Astrocyte (in vitro differentiated cells and primary cell): ENCODE data around the gene SLC6A7. TPM values are rescaled to one million over a fixed set of nuclear protein-coding genes. Genes with fewer than 3 reads are reported as not detected.

Source experiments
- DNase-seq: peaks from one replicate; pipeline ENCODE4 v3.0.0-alpha.2; 2010; ENCODE audit warnings: low read depth
- FAIRE-seq: peaks from 2 replicates; lab custom pipeline; 2011; peaks lifted over from hg19 to GRCh38; lab: Jason Lieb, UNC
- H2AFZ ChIP-seq: 2 replicates; pipeline ENCODE4 v1.6.0; 2012; ENCODE audit warnings: low read depth, low read length, inconsistent platforms
- H3K27ac ChIP-seq: 2 replicates; pipeline ENCODE4 v1.5.1; 2011; ENCODE audit warnings: low read depth, low read length, inconsistent platforms
- H3K27me3 ChIP-seq: 2 replicates; pipeline ENCODE4 v1.6.0; 2011; ENCODE audit warnings: low read length, inconsistent platforms; ENCODE audit not compliant: insufficient read depth
- H3K36me3 ChIP-seq: 2 replicates; pipeline ENCODE4 v1.5.1; 2011; ENCODE audit warnings: low read length, inconsistent platforms; ENCODE audit not compliant: insufficient read depth
- H3K4me1 ChIP-seq: 2 replicates; pipeline ENCODE4 v1.5.1; 2011; ENCODE audit warnings: low read length, inconsistent platforms; ENCODE audit not compliant: insufficient read depth
- H3K4me2 ChIP-seq: 2 replicates; pipeline ENCODE4 v1.6.0; 2012; ENCODE audit warnings: low read length, inconsistent platforms
- H3K4me3 ChIP-seq: 2 replicates; pipeline ENCODE4 v1.5.1; 2011; ENCODE audit warnings: low read depth, mild to moderate bottlenecking, low read length, inconsistent platforms; ENCODE audit not compliant: insufficient read depth
- H3K79me2 ChIP-seq: 2 replicates; pipeline ENCODE4 v1.6.0; 2012; ENCODE audit warnings: mild to moderate bottlenecking, low read length, inconsistent platforms; ENCODE audit not compliant: insufficient read depth
- H3K9ac ChIP-seq: 2 replicates; pipeline ENCODE4 v1.6.0; 2012; ENCODE audit warnings: mild to moderate bottlenecking, low read length, inconsistent platforms
- H3K9me3 ChIP-seq: 2 replicates; pipeline ENCODE4 v1.5.1; 2012; ENCODE audit warnings: low read depth, mild to moderate bottlenecking, low read length, inconsistent platforms; ENCODE audit not compliant: insufficient read depth
- H4K20me1 ChIP-seq: 2 replicates; pipeline ENCODE4 v1.6.0; 2012; ENCODE audit warnings: low read length, inconsistent platforms; ENCODE audit not compliant: insufficient read depth
- H3K27ac Mint-ChIP-seq: one replicate; pipeline ENCODE4 v1.8.0; 2021; ENCODE audit warnings: mild to moderate bottlenecking, mixed read lengths; ENCODE audit not compliant: unreplicated experiment
- H3K27me3 Mint-ChIP-seq: one replicate; pipeline ENCODE4 v1.8.0; 2021; ENCODE audit warnings: low read depth, mixed read lengths; ENCODE audit not compliant: unreplicated experiment
- H3K36me3 Mint-ChIP-seq: one replicate; pipeline ENCODE4 v1.8.0; 2021; ENCODE audit warnings: low read depth, mixed read lengths; ENCODE audit not compliant: unreplicated experiment
- H3K4me1 Mint-ChIP-seq: one replicate; pipeline ENCODE4 v1.8.0; 2021; ENCODE audit warnings: low read depth, mixed read lengths; ENCODE audit not compliant: unreplicated experiment
- H3K4me3 Mint-ChIP-seq: one replicate; pipeline ENCODE4 v1.8.0; 2021; ENCODE audit warnings: mild to moderate bottlenecking, moderate library complexity, mixed read lengths; ENCODE audit not compliant: unreplicated experiment
- H3K9me3 Mint-ChIP-seq: one replicate; pipeline ENCODE4 v1.8.0; 2021; ENCODE audit warnings: mild to moderate bottlenecking, mixed read lengths; ENCODE audit not compliant: unreplicated experiment
- EZH2 ChIP-seq: IDR thresholded peaks from 2 replicates; pipeline ENCODE4 v1.6.1; 2012; ENCODE audit warnings: mild to moderate bottlenecking, low read length, inconsistent platforms; ENCODE audit not compliant: insufficient read depth
- total RNA-seq: library from RNA; stranded (reverse); gene quantifications from 2 replicates; pipeline ENCODE4 v1.2.1, GENCODE V29; 2021
- TF ChIP-seq, protein P1 (sequence below): IDR thresholded peaks from 2 replicates; pipeline ENCODE4 v1.5.1; 2011; ENCODE audit warnings: low read depth, mild to moderate bottlenecking, inconsistent platforms, low read length, moderate library complexity; ENCODE audit not compliant: insufficient read depth

The SLC6A7 gene
- total RNA-seq, 1 donor from 2014 or later: not detected

DNA sequence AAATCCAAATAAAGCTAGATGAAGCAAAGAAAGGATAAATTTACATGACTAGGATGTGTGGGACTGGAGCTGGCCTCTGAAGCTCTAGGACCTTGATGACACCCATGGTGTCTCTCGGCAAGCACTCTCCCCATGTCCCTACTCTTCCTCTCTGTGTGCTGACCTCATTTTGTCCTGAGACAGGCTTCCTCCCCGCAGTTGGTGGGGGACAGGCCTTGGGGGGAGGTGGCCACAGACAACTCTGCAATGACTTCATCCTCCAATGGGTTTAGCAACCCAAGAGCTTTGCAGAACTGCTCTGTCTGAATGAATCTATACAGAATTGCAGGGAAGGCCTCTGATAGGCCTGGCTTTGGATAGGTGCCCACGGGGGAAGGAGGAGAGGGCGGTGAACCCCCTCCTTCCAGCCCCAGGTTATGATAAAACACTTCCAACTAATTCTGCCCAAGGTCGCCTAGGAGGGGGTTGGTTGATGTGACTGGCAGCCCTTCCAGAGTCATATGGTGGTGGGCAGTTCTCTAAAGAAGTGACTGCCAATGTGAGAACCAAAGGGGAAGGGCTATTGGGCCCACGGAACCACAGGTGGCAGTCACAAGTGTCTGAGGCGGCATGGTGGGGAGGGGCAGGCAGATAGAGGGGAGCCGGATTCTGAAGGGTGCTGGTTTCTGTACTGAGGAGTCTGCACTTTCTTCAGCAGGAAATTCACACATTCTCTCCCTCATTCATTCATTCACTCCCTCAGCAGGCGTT is 6.0 kb downstream of the SLC6A7 start:
- no peak overlapping the region for H3K9ac ChIP-seq
- no peaks in the 10 kb centered on the region for H4K20me1 ChIP-seq
- DNase-seq (no peak), FAIRE-seq (no peak)
- H3K27me3 Mint-ChIP-seq: peaks cover 82% of the 10 kb centered on the region
- H3K4me3 ChIP-seq: no peak overlapping the region
- H2AFZ ChIP-seq: no peak overlapping the region
- no peak for TF ChIP-seq EZH2
- TF ChIP-seq, protein P1, sequence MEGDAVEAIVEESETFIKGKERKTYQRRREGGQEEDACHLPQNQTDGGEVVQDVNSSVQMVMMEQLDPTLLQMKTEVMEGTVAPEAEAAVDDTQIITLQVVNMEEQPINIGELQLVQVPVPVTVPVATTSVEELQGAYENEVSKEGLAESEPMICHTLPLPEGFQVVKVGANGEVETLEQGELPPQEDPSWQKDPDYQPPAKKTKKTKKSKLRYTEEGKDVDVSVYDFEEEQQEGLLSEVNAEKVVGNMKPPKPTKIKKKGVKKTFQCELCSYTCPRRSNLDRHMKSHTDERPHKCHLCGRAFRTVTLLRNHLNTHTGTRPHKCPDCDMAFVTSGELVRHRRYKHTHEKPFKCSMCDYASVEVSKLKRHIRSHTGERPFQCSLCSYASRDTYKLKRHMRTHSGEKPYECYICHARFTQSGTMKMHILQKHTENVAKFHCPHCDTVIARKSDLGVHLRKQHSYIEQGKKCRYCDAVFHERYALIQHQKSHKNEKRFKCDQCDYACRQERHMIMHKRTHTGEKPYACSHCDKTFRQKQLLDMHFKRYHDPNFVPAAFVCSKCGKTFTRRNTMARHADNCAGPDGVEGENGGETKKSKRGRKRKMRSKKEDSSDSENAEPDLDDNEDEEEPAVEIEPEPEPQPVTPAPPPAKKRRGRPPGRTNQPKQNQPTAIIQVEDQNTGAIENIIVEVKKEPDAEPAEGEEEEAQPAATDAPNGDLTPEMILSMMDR: no peak
- H3K36me3 ChIP-seq: no peaks in the 10 kb centered on the region
- H3K4me3 Mint-ChIP-seq: no peak overlapping the region
- H3K4me1 Mint-ChIP-seq: no peaks in the 10 kb centered on the region
- H3K36me3 Mint-ChIP-seq: peaks cover 2% of the 10 kb centered on the region
- no peak overlapping the region for H3K4me2 ChIP-seq
- H3K9me3 Mint-ChIP-seq: peaks cover 3% of the 10 kb centered on the region
- H3K27ac Mint-ChIP-seq: no peak overlapping the region
- no peaks in the 10 kb centered on the region for H3K4me1 ChIP-seq
- no peaks in the 10 kb centered on the region for H3K79me2 ChIP-seq
- H3K27me3 ChIP-seq: peaks cover 32% of the 10 kb centered on the region
- H3K27ac ChIP-seq: no peak overlapping the region
- H3K9me3 ChIP-seq: no peaks in the 10 kb centered on the region

DNA sequence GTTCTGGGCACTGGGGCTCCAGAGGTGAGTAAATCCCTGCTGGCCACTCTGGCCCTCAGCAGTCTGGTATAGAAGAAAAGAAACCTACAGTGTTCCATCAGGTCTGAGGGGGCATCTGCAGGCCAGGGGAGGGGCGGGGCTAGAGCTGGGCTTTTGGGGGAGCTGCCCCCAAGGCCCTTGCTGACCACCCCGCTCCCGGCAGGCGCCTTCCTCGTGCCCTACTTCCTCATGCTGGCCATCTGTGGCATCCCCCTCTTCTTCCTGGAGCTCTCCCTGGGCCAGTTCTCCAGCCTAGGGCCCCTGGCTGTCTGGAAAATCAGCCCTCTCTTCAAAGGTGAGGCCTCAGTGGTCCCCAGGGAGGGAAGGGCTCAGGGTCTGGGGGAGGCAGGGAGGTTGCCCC is 6.7 kb downstream of the SLC6A7 start:
- Histone ChIP-seq H3K9me3 (no peaks in the 10 kb centered on the region), H4K20me1 (no peaks in the 10 kb centered on the region), H3K27me3 (peaks cover 28% of the 10 kb centered on the region), H3K36me3 (no peaks in the 10 kb centered on the region), H2AFZ (no peak overlapping the region), H3K27ac (no peak overlapping the region), H3K79me2 (no peaks in the 10 kb centered on the region), H3K9ac (no peak overlapping the region), H3K4me1 (no peaks in the 10 kb centered on the region), H3K4me2 (no peak overlapping the region), H3K4me3 (no peak overlapping the region)
- H3K27ac Mint-ChIP-seq: no peak overlapping the region
- peaks cover 3% of the 10 kb centered on the region for H3K9me3 Mint-ChIP-seq
- H3K4me3 Mint-ChIP-seq: no peak overlapping the region
- TF ChIP-seq, protein P1: no peak
- no peak for TF ChIP-seq EZH2
- DNase-seq (no peak), FAIRE-seq (no peak)
- H3K36me3 Mint-ChIP-seq: peaks cover 2% of the 10 kb centered on the region
- peaks cover 77% of the 10 kb centered on the region for H3K27me3 Mint-ChIP-seq
- H3K4me1 Mint-ChIP-seq: no peaks in the 10 kb centered on the region

DNA sequence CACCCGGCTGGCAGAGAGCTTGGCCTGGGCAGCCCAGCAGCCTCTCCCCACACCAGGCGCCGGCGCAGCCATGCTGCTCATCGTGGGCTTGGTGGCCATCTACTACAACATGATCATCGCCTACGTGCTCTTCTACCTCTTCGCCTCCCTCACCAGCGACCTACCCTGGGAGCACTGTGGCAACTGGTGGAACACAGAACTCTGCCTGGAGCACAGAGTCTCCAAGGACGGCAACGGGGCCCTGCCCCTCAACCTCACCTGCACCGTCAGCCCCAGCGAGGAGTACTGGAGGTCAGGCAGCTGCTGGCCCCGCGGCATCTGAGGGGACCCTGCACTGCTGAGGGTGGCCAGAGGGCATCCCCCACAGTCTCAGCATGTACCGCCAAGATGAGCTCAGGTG is 7.1 kb downstream of the SLC6A7 start:
- H3K27me3 ChIP-seq: peaks cover 26% of the 10 kb centered on the region
- H3K9ac ChIP-seq: no peak overlapping the region
- Mint-ChIP-seq H3K4me3 (no peak overlapping the region), H3K27ac (no peak overlapping the region), H3K27me3 (peaks cover 76% of the 10 kb centered on the region), H3K9me3 (peaks cover 3% of the 10 kb centered on the region), H3K36me3 (peaks cover 2% of the 10 kb centered on the region), H3K4me1 (no peaks in the 10 kb centered on the region)
- no peak overlapping the region for H3K4me3 ChIP-seq
- no peak overlapping the region for H3K4me2 ChIP-seq
- no peaks in the 10 kb centered on the region for H3K79me2 ChIP-seq
- H3K36me3 ChIP-seq: no peaks in the 10 kb centered on the region
- FAIRE-seq (no peak), DNase-seq (no peak)
- H3K27ac ChIP-seq: no peak overlapping the region
- H3K9me3 ChIP-seq: no peaks in the 10 kb centered on the region
- no peaks in the 10 kb centered on the region for H3K4me1 ChIP-seq
- no peak for TF ChIP-seq EZH2
- TF ChIP-seq, protein P1: no peak
- H4K20me1 ChIP-seq: no peaks in the 10 kb centered on the region
- no peak overlapping the region for H2AFZ ChIP-seq
